Bronchial epithelial cell (primary cell): Measurements from ENCODE around the gene ANKRD42. TPM values are rescaled to one million over a fixed set of nuclear protein-coding genes. Genes with fewer than 3 reads are reported as not detected.

Experiments used
- DNase-seq: peaks from one replicate; pipeline ENCODE4 v3.0.0-alpha.2; 2010; ENCODE audit warnings: low read depth
- FAIRE-seq: peaks from 2 replicates; lab custom pipeline; 2011; peaks lifted over from hg19 to GRCh38; lab: Jason Lieb, UNC
- H3K27me3 ChIP-seq: 2 replicates; pipeline ENCODE4 v1.5.1; 2011; ENCODE audit warnings: low read length; ENCODE audit not compliant: control insufficient read depth, insufficient read depth
- H3K36me3 ChIP-seq: 2 replicates; pipeline ENCODE4 v1.5.1; 2011; ENCODE audit warnings: low read length; ENCODE audit not compliant: control insufficient read depth, insufficient read depth
- H3K4me3 ChIP-seq: 2 replicates; pipeline ENCODE4 v1.5.1; 2011; ENCODE audit warnings: mild to moderate bottlenecking, low read depth, low read length, control low read depth
- CTCF ChIP-seq: IDR thresholded peaks from 2 replicates; pipeline ENCODE4 v1.5.1; 2011; ENCODE audit warnings: mild to moderate bottlenecking, moderate library complexity, low read length, control low read depth, inconsistent platforms; ENCODE audit not compliant: insufficient read depth, severe bottlenecking
- total RNA-seq: library from RNA; depleted of rRNA; stranded (reverse); fragments of >200 nt; gene quantifications from 2 replicates; pipeline ENCODE4 v1.2.1, GENCODE V29; 2014

Gene ANKRD42
- total RNA-seq, 1 donor from 2014 or later: 4.7 TPM

DNA sequence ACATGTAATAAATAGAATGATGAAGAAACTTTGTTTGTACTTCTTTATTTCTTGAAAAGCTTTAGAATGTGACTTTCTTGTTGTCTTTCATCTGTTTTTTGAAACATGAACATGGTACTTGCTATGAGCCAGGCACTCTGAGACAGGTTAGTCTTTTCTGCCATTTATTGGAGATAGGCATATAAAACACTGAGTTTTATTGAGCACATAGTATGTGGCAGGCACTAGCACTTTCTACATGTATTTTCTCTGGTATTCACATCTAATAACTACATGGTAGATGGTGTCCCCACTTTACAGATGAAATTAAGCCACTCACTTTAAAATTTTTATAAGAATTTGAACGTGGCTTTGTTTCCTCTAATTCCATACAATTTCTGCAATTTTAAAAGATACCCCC is 7.7 kb upstream of the ANKRD42 start:
- DNase-seq (no peak), FAIRE-seq (no peak)
- Histone ChIP-seq H3K4me3 (no peak overlapping the region), H3K27me3 (no peaks in the 10 kb centered on the region), H3K36me3 (peaks cover 5% of the 10 kb centered on the region)
- no peak for TF ChIP-seq CTCF

- Histone ChIP-seq H3K4me3 (no peak overlapping the region), H3K36me3 (peaks cover 3% of the 10 kb centered on the region), H3K27me3 (no peaks in the 10 kb centered on the region)
- TF ChIP-seq CTCF: no peak
- FAIRE-seq (no peak), DNase-seq (no peak)
Measured at GRCh38 chr11:83187465-83187864, 6.0 kb upstream of the ANKRD42 start.

GRCh38 chr11:83191491-83191890 is 2.0 kb upstream of the ANKRD42 start:
- FAIRE-seq (no peak), DNase-seq (no peak)
- no peaks in the 10 kb centered on the region for H3K27me3 ChIP-seq
- TF ChIP-seq CTCF: no peak
- no peak overlapping the region for H3K4me3 ChIP-seq
- peaks cover 1% of the 10 kb centered on the region for H3K36me3 ChIP-seq

GRCh38 chr11:83191986-83192385 is 1.5 kb upstream of the ANKRD42 start:
- TF ChIP-seq CTCF: no peak
- FAIRE-seq (no peak), DNase-seq (no peak)
- H3K36me3 ChIP-seq: peaks cover 1% of the 10 kb centered on the region
- H3K27me3 ChIP-seq: no peaks in the 10 kb centered on the region
- no peak overlapping the region for H3K4me3 ChIP-seq

DNA sequence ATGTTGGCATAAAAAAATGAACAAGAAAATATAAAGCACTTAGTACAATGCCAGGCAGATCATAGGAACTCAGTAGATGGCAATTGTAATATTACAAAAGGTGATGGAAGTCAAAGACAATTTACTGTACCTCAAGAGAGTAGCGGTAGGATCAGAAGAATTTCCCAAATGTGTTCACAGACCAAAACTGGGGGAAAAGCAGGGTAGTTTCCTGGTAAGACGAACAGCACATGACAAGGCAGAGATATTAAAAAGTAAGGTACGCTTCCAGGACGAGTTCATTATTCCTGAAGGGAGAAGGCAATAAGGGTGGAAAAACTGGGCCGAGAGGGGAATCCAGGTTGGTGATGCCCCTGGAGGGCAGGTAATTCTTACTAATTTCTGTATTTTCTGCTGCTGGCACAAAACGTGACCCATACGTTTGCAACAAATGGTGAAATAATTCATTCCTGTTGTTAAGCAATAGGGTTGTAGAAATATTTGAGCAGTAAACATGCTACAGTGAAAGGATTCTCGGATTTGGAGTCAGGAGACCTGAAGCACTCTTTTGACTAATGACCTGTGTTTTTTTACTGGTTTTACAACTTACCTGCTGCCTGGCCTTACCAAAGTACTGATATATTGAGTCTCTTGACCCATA is 786 bp upstream of the ANKRD42 start:
- FAIRE-seq: no peak

More for the DNA sequence above, 786 bp upstream of the ANKRD42 start:
- TF ChIP-seq CTCF: no peak
- H3K27me3 ChIP-seq: no peaks in the 10 kb centered on the region
- H3K4me3 ChIP-seq: peak overlapping the region; percentile 71
- DNase-seq: no peak
- peaks cover 1% of the 10 kb centered on the region for H3K36me3 ChIP-seq
